DMS53 treated with DMSO at 0.1 percent for 48 hours (cell line): ENCODE measurements around the gene SEC24D.

Experiments
- DNase-seq: peaks from one replicate; lab custom pipeline; 2025; ENCODE audit not compliant: unreplicated experiment; lab: John Stamatoyannopoulos, UW

Gene SEC24D

DNA sequence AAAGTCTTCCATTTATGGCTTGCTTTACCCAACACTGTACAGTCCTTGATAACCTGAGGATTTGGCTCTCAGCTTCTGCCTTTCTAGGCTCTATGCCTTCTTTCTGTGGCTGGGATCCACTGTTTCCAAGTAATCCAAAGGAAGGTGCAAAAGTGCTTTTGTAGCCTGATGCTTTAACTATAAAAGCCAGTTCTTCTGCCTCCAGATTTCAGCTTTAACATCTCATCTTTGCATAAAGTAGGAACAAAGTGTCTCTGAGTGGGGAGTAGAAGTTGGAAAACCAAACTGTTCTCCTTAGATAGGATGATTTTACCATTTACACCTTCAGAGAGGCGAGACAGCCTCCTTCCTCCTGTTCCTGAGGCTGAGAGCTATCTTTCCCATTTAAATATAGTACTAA is 11.1 kb upstream of the SEC24D start:
- DNase-seq = no peak

DNA sequence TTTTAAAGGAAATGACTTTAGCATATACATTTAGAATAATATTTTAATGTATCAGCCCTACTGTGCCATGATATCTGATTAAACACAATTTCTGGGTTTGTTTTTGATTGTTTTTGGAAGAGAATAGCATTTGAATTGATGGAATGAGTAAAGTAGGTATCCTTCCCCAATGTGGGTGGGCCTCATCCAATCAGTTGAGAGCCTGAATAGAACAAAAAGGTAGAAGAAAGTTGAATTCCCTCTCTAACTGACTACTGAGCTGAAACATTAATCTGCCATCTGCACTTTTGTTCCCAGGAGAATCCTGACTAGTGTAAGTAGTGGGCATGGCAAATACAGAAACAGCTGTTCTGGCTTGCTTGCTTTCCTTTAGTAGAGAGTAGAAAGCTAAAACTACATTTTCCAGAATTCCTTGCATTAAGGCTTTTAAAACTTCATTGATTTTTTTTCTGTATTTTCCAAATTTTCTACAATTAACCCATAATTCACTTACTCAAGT is 9.7 kb upstream of the SEC24D start:
- no peak for DNase-seq

DNA sequence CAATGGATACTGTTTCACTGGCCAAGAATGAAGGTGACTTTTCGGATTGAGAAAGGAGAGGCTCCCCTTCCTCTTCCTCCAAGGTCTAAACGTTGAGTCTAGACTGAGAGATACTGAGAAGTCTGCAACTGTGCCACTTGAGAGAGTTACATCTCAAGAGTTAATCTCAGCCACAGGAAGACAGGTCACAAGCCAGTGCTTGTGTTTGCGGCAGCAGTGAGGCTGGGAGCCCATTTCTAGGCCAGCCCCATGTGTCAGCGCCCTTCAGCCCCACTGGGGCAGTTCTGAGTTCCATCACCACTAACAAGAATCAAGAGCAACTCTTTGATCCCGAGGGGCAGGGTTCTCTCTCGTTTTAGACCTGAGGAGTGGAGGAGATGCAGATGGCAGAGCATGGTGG is 7.3 kb upstream of the SEC24D start:
- no peak for DNase-seq

DNA sequence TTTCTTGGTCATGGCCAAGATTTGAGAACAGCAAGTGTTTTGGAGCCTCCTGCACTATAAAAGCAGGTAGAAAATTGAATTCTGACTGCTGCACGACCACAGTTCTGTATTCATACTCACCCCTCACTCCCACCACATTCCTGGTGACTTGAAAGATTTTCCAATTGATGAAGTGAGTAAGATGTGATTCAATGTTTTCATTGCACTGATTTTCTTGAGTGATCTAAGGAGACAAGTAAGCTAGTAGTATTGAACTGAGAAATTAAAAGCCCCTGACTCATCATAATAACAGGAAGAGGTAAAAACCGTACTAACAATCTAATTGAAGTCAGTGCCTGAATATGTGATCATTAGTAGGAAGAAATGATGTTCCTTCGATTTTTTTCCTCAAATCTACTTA is 6.1 kb upstream of the SEC24D start:
- no peak for DNase-seq

DNA sequence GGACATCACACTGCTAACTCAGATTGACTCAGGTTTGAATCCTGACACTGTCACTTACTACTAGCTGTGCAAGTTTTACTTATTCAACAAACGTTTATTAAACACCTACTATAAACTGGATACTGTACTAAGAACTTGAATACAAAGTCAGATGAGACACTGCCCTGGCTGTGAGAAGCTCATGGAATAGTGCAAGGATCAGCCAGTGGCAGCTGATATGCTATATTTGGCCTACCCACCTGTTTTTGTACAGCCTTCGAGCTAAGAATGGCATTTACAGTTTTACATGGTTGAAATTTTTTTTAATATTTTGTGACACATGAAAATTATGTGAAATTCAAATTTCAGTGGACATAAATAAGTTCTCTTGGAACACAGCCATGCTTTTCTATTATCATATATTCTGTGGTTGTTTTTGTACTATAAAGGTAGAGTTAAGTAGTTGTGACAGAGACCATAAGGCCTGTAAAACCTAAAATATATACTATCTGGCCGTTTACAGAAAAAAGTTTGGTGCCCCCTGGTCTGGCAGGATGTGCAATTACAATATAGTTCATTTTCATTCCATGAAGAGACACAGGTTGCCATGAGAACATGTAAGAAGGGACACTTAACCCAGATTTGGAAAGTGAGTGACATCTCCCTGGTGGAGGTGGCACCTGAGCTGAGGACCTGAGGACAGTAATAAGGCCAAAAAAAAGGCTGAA is 3.4 kb upstream of the SEC24D start:
- DNase-seq = no peak

DNA sequence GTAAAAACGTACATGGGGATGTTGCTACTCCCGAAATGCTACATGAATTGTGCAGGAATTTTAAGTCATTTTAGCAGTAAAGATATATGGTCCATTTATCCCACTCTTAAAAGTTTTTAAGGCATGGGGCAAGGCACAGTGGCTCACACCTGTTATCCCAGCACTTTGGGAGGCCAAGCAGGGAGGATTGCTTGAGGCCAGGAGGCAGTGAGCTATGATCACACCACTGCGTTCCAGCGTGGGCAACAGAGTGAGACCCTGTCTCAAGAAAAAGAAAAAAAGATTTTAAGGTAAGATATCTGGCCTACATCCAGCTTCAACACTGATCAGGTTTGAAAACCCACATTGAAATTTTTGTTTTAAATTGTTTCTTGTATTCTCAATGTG is 1.2 kb upstream of the SEC24D start:
- DNase-seq = no peak

DNA sequence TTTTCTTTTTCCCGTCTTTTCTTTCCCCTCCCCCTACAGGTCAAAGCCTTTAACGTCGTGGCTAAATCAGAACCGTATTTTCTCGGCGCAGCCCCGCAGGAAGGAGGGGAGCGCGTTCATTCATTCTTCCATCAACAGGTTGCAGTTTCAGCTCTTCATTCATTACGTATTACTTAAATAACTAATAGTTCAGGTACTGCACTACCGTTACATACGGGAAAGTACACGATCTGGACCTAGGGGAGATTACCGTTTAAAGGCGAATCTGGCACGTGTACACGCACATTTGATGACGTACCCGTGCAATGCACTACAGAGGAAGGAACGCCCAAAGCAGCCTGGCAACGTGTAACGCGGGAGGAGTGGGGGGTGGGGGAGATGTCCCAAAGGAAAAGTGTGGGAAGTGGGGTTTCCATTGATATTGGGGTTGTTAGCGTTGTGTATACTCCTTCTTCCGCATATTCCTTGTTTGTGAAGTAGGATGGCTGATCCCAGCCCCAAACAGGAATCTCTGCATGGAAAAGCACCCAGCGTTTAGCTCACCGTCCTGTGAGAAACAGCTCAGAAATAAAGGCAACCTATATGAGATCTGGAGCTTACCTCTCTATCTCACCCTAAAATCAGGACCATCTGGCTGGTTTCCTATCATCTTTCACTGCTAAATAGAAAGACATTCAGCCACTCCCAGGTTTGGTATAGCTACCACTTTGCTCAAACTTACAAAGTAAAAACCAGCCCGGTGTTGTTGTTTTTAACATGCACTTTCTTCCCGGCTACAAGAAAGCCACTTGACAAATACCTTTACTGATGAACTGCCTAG is 585 bp upstream of the SEC24D start:
- peak; percentile 15 for DNase-seq

DNA sequence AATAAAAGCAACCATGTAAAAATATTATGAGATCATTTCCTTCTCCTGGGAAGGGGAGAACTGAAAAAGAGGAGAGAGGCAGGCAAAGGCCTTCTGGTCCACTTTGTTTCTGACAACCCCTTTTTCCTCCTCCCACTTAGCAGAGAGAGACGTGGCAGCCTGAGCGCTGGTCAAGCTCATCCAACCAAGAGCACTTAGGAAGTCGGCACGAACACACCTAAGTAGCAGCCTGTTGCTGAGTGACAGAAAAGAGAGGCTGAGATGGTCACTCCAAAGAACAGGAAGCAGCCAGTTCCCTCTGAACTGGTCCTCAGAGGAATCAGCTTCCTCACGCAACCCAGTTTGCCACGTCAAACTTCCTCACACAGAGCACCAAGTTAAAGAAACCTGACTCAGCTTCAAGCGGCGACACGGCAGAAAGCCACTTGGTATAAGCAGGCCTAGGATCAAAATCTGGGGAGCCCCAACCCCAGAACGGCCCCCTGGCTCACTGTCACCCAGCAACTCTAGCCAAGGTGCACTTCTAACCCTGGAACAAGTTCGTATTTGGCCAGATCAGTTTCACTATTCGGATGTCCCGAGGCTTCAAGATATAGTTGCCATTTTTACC is 861 bp downstream of the SEC24D start:
- DNase-seq = peak; percentile 77

DNA sequence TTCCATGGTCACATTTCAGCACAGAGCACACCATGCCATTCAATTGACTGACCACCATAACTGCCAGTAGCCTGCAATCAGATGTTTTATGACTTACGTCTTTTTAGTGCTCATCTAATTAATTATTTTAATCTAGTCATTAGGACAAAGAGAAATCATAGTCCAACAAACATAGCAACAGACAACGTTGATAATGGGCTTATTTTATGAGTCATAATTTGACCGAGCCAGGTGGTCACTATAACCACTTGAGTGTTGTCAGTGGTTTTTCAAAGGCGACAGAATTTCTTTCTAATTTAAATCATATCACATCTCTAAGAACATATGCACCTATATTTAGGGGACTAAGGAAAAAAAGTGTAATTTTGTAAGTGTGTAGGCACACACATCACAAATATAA is 1.9 kb downstream of the SEC24D start:
- no peak for DNase-seq

DNA sequence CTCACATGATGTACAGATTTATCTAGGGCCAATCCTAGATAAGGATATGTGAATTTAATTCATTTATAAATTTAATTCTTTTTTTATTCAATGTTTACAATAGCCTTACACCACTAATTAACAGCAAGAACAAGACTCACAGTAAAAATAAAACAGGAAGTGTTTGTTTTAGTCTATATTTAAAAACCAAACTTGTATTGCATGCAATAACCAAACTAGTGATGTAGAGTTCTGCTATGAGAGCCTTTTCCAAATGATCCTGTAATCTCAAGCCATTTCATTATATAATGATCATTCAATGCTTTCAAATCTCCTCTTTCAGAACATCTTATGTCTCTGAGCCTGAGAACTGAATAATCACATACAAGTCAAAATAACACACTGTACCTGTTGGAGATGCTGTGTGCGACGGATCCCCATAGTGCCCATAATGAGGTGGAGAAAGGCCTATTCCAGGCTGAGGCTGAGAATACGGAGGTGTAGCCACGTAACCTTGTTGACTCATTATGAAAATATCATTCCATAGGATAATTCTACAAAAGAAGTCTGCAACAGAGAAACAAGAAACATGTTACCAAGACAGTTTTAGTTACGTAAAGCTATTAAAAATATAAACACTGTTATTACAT is 2.6 kb downstream of the SEC24D start:
- DNase-seq = no peak

DNA sequence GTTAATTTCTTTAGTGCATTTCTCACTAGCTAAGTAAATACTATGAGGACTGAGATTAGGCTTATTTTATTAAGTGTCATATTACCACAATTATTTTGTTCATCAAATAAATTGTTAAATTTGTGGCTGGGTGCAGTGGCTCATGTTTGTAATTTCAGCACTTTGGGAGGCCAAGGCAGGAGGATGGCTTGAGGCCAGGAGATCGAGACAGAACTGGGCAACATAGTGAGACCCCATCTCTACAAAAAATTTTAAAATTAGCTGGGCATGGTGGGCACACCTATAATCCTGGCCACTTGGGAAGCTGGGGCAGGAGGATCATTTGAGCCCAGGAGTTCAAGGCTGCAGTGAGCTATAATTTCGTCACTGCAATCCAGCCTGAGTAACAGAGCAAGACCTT is 6.8 kb downstream of the SEC24D start:
- DNase-seq = no peak

DNA sequence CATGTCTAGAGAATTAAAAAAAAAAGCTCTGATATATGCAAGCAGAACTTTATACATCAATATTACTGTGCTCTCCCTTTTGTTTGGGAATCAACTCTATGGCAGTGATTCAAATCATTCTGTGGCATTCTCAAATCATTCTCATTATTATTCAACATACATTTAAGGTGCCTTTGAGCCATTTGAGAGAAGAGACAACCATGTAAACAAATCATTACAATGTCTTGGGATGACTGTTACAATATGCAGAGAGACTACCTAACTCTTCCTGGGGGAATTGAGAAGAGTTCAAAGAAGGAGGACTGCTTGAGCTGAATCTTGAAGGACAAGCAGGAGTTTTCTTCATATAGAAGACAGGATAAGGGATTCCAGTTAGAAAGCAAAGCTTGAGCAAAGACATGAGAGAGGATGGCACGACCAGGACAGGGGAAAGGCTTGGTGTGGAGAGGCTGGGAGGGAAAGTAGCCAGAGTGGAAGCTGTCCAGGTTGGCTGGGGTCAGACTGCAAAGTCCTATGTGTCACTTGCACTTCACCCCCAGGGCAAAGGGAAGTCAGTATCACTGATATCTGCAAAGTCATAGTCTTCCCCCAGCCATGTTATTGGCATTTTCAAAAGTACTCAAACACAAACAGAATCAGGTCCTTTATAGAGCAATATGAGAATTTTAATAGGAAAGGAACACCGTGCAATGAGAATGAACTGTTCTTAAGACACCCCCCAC is 9.0 kb downstream of the SEC24D start:
- DNase-seq = no peak

DNA sequence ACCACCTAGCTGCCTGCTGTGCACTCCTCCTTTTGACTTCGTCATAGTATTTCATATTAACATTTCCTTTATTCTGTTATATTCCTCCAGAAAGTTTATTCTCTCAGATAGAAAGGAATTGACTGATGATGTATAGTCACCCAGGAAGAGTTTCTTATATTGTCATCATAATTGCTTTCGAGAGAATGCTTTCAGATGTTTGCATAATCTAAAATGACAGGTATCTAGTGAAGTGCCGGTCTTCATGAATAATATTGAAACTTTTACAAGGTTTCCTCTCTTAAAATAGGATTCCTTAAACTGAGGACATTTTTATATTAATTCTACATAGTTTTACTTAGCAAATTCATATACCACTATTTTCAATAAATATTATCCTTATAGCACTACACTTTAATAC is 10.1 kb downstream of the SEC24D start:
- DNase-seq = no peak

DNA sequence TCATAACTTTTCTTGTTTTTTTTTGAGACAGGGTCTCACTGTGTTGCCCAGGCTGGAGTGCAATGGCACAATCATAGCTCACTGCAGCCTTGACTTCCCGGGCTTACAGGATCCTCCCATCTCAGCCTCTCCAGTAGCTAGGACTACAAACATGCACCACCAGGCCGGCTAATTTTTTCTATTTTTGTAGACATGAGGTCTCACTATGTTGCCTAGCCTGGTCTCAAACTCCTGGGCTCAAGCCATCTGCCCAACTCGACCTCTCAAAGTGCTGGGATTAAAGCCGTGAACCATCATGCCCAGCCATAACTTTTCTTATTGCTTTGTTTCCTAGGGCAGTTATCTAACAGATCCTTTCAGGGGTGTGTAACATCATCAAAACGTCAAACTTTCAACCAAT is 11.8 kb downstream of the SEC24D start:
- no peak for DNase-seq

DNA sequence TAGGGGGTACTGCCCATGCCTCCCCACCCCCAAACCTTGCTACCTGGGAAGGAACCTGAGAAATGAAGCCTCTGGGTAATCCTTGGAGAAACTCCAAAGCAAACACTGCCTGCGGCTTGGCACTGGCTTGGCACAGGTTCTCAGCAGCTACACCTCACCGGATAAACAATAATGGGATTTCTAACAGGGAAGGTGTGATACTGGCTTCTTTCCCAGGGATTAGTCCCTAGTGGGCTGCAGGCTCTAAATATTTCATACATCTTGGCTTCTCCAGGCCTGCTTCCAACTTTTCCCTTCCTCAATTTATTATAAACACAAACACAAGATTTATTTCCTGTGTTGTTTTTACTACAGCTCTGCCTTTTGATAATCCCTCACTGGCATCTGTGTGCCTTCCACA is 12.5 kb downstream of the SEC24D start:
- DNase-seq = no peak

DNA sequence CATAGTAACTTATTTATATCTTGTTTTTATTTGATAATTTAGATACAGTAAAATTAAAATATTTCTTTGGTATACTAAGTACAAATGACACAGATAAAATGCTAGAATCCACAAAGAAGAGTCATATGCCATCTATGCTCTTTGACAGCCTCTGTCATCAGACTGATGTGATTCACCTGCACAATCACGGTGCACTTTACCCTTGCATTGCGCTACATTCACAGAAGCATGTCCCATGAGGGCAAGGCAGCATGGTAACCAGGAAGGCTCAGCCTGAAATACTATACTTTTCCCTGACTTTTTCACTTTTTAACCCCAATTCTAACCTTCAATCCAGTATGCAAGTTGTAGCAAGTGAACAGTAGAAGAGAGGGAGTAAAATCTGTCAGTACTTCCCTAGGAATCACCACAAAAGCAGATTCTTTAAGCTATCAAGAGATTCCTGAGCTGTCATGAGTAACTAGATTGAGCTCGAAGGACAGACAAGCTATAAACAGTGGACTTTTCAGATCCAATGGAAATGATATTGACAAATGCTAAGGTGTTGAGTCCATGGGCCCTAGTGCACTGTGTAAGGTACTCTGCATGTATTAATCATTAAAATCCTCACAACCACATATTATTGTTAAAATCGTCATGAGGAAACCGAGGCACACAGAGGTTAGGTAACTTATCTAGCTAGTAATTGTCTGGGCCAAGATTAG is 14.2 kb downstream of the SEC24D start:
- DNase-seq = no peak

DNA sequence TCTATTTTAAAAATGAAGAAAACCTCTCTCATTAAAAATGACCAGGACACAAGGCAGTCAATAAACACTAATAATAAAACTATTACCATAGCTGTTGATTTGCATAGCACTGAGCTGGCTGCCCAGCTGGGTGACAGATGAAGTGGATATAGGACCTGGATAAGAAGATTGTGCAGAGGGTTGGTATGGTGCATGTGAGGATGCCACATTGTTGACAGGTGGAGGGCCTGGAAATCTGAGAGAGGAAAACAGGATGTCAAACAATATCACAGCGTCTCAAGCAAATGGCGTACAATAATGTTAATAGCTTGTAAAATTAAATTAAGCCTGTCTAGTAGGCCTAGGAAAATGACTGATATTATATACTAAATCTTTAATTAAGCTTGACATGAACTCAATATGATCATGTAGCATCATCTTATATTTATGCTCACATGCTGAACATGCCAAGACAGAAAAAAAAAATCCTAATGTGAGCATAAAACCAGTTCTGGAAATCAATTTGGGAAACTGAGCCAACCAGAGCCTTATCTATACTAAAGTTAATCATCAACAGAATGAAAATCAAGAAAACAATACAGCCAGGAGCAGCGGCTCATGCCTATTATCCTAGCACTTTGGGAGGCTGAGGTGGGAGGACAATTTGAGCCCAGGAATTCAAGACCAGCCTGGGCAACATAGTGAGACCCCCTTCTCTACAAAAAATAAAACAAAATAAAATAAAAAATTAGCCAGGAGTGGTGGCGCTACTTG is 18.6 kb downstream of the SEC24D start:
- no peak for DNase-seq

DNA sequence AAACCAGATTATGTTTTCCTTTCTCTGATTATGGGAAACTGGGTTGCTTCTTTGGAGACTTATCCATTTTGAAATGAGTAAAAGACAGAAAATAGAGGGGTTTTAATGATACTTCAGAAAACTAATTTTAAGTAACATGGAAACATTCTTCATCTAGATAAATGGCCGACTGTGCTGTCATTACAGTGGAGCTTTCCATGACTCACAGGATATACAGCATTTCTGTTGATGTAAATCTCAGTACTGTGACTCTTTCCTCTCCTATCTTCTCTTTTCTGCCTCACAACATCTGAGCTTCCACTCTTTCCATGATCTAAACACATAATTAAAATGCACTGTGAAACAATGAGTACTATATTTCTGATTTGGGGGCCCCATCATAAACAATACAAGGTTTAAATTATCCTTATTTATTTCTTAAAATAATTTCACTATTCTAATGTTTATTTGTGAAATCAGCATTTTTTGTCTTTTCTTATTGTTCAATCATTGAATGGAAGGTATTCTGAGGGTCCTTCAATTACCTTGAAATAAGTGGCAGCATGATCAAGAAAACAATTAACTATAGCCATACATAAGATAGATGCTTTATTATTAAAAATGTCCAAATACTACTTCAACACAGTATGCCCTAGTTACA is 19.3 kb downstream of the SEC24D start:
- no peak for DNase-seq

DNA sequence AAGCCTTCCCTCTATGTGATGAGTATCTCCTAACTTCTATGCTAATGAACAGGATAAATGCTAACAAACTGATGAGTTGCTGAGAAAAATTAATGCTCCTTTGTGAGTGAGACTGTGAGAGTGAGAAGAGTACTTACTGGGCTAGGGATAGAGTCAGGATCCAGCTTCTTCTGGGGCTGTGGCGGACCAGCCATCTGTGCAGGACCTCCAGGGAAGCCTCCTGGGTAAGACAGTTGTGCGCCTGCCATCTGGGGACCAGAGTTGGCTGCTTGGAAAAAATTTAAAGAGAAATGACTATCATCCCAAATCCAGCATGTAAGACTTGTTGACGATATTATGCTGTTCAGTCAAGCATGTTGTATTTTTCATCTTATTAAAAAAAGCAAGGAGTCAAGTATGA is 21.0 kb downstream of the SEC24D start:
- no peak for DNase-seq
